HEK293 (cell line): ENCODE results near the gene GRB10.

Experiments
- YY1 ChIP-seq: fragments of 450-650 bp; formaldehyde crosslinking; IDR thresholded peaks from 2 replicates; pipeline ENCODE4 v1.5.1; 2018; ENCODE audit warnings: missing biosample characterization, missing genetic modification characterization
- ZNF239 ChIP-seq: fragments of 450-650 bp; formaldehyde crosslinking; IDR thresholded peaks from 2 replicates; pipeline ENCODE4 v1.5.1; 2016; ENCODE audit warnings: missing biosample characterization, missing genetic modification characterization

GRCh38 chr7:50729962-50730361 is 52.7 kb downstream of the GRB10 start:
- TF ChIP-seq YY1 (tag by site-specific recombination) = no peak
- no peak for TF ChIP-seq ZNF239
